Caco-2 (cell line): Measurements from ENCODE around the gene ZDHHC22. TPM values are rescaled to one million over a fixed set of nuclear protein-coding genes. Genes with fewer than 3 reads are reported as not detected.

Experiments
- BruUV-seq: library from RNA; stranded (reverse); fragments of 400-500 nt; replicated peaks from 2 replicates; lab custom pipeline; 2021; lab: Mats Ljungman, UMichigan
- CTCF ChIA-PET: fragments of 300-600 bp; sonication (Branson Sonifier 250); formaldehyde crosslinking; loops from one replicate; lab custom pipeline; 2022; ENCODE audit warnings: antibody characterized with exemption; lab: Charles Lee
- POLR2A ChIA-PET: fragments of 300-600 bp; sonication (Branson Sonifier 250); formaldehyde crosslinking; loops from one replicate; lab custom pipeline; 2022; ENCODE audit warnings: antibody characterized with exemption; lab: Charles Lee
- DNase-seq, 2 experiments: peaks; one replicate each; pipeline versions ENCODE4 v3.0.0 to v3.0.0-alpha.2; 2020 to 2022
- H3K27me3 ChIP-seq: replicated peaks from 2 replicates; pipeline ENCODE4 v1.6.0; 2011; ENCODE audit warnings: low read length; ENCODE audit not compliant: control insufficient read depth, insufficient read depth
- H3K36me3 ChIP-seq: 2 replicates; pipeline ENCODE4 v1.5.1; 2011; ENCODE audit warnings: low read length; ENCODE audit not compliant: control insufficient read depth, insufficient read depth
- H3K4me1 ChIP-seq: fragments of 250-450 bp; sonication (Bioruptor Pico); 2 replicates; pipeline ENCODE4 v1.5.1; 2020; ENCODE audit warnings: mild to moderate bottlenecking
- H3K4me3 ChIP-seq: 2 replicates; pipeline ENCODE4 v1.5.1; 2011; ENCODE audit warnings: low read depth, mild to moderate bottlenecking, control low read depth, low read length
- H3K9me3 ChIP-seq: fragments of 250-450 bp; sonication (Bioruptor Pico); 2 replicates; pipeline ENCODE4 v1.5.1; 2020; ENCODE audit warnings: mild to moderate bottlenecking, moderate library complexity
- H3K27ac Mint-ChIP-seq: one replicate; pipeline ENCODE4 v1.8.0; 2022; ENCODE audit warnings: mixed read lengths; ENCODE audit not compliant: unreplicated experiment
- H3K27me3 Mint-ChIP-seq: one replicate; pipeline ENCODE4 v1.8.0; 2022; ENCODE audit warnings: mixed read lengths; ENCODE audit not compliant: insufficient read depth, unreplicated experiment
- H3K36me3 Mint-ChIP-seq: one replicate; pipeline ENCODE4 v1.8.0; 2022; ENCODE audit warnings: mild to moderate bottlenecking, mixed read lengths; ENCODE audit not compliant: insufficient read depth, unreplicated experiment
- H3K4me1 Mint-ChIP-seq: one replicate; pipeline ENCODE4 v1.8.0; 2022; ENCODE audit warnings: low read depth, mixed read lengths; ENCODE audit not compliant: unreplicated experiment
- H3K4me3 Mint-ChIP-seq: one replicate; pipeline ENCODE4 v1.8.0; 2022; ENCODE audit warnings: mild to moderate bottlenecking, moderate library complexity, mixed read lengths; ENCODE audit not compliant: unreplicated experiment
- H3K9me3 Mint-ChIP-seq: one replicate; pipeline ENCODE4 v1.8.0; 2022; ENCODE audit warnings: mixed read lengths; ENCODE audit not compliant: unreplicated experiment
- intact Hi-C: fragments of 100-400 bp; cut with micrococcal nuclease; formaldehyde crosslinking; loops from one replicate; pipeline ENCODE4 v1.10.0; 2022; ENCODE audit not compliant: unreplicated experiment
- total RNA-seq: library from RNA; stranded (reverse); gene quantifications from 2 replicates; pipeline ENCODE4 v1.2.3, GENCODE V29; 2022
- TF ChIP-seq, protein P1 (sequence below), 2 experiments: fragments of 200-600 bp in 1 of 2; IDR thresholded peaks; 1 replicate in 1 of 2; 2 replicates in 1 of 2; pipeline versions ENCODE4 v1.5.1 to v1.8.0; 2011 to 2022; ENCODE audit warnings: antibody characterized with exemption in 1 of 2, control low read depth in 1 of 2, inconsistent platforms in 1 of 2, low read depth in 1 of 2, low read length in 1 of 2, mild to moderate bottlenecking in 1 of 2, moderate library complexity in 1 of 2; ENCODE audit not compliant: insufficient read depth in 1 of 2, severe bottlenecking in 1 of 2, unreplicated experiment in 1 of 2

ZDHHC22 gene
- total RNA-seq, 1 experiment from 2014 or later: not detected

DNA sequence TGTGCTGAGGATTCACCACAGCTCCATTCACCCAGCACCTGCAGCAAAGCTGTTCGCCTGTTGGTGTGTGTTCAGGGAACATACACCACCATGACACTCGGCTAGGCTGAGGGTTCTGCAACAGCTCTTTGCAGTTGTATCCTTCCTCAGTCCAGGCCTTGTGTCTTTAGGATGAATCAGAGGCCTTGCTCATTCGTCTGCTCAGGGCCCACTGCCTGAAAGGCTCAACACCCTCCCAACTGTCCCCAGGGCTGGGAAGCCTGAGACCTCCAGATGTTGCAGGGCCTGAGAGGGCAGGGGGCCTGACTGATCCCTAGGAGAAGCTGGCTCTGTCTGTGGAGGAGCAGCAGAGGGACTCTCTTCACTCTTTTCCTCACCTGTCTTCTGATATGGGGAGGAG, 11.2 kb downstream of the ZDHHC22 start:
- BruUV-seq: no TSS peak
- POLR2A ChIA-PET: no interaction called here
- Mint-ChIP-seq H3K27ac (no peak overlapping the region), H3K9me3 (no peaks in the 10 kb centered on the region), H3K4me3 (no peak overlapping the region), H3K36me3 (no peaks in the 10 kb centered on the region), H3K4me1 (peaks cover 6% of the 10 kb centered on the region), H3K27me3 (peaks cover 21% of the 10 kb centered on the region)
- Histone ChIP-seq H3K4me1 (no peaks in the 10 kb centered on the region), H3K4me3 (no peak overlapping the region), H3K9me3 (no peaks in the 10 kb centered on the region), H3K27me3 (no peaks in the 10 kb centered on the region), H3K36me3 (no peaks in the 10 kb centered on the region)
- TF ChIP-seq, protein P1, sequence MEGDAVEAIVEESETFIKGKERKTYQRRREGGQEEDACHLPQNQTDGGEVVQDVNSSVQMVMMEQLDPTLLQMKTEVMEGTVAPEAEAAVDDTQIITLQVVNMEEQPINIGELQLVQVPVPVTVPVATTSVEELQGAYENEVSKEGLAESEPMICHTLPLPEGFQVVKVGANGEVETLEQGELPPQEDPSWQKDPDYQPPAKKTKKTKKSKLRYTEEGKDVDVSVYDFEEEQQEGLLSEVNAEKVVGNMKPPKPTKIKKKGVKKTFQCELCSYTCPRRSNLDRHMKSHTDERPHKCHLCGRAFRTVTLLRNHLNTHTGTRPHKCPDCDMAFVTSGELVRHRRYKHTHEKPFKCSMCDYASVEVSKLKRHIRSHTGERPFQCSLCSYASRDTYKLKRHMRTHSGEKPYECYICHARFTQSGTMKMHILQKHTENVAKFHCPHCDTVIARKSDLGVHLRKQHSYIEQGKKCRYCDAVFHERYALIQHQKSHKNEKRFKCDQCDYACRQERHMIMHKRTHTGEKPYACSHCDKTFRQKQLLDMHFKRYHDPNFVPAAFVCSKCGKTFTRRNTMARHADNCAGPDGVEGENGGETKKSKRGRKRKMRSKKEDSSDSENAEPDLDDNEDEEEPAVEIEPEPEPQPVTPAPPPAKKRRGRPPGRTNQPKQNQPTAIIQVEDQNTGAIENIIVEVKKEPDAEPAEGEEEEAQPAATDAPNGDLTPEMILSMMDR (IDR thresholded peaks at IDR 0.05; ENCODE audit: insufficient read depth in 1 of 2, low read depth in 1 of 2, low read length in 1 of 2, severe bottlenecking in 1 of 2, unreplicated experiment in 1 of 2): no peak
- intact Hi-C loops: no loop called here
- no peak for DNase-seq
- CTCF ChIA-PET: no interaction called here

GRCh38 chr14:77128414-77128891, 13.1 kb downstream of the ZDHHC22 start:
- Histone ChIP-seq H3K27me3 (no peaks in the 10 kb centered on the region), H3K4me3 (no peak overlapping the region), H3K36me3 (no peaks in the 10 kb centered on the region), H3K9me3 (no peaks in the 10 kb centered on the region), H3K4me1 (0 out of 2 replicates have a peak, but pooled peaks cover 4% of the 10 kb centered on the region)
- BruUV-seq: no TSS peak
- POLR2A ChIA-PET: no interaction called here
- TF ChIP-seq, protein P1 (IDR thresholded peaks at IDR 0.05; ENCODE audit: insufficient read depth in 1 of 2, low read depth in 1 of 2, low read length in 1 of 2, severe bottlenecking in 1 of 2, unreplicated experiment in 1 of 2): no peak
- Mint-ChIP-seq H3K36me3 (no peaks in the 10 kb centered on the region), H3K9me3 (no peaks in the 10 kb centered on the region), H3K27ac (no peak overlapping the region), H3K4me3 (no peak overlapping the region), H3K27me3 (peaks cover 14% of the 10 kb centered on the region), H3K4me1 (no peaks in the 10 kb centered on the region)
- CTCF ChIA-PET: interaction anchor here (1.0 kb wide), 1 partner anchor 30 kb away, joined by 3 read pairs; the partner anchor contains the start of gene CIPC
- DNase-seq: no peak
- intact Hi-C loops: no loop called here

DNA sequence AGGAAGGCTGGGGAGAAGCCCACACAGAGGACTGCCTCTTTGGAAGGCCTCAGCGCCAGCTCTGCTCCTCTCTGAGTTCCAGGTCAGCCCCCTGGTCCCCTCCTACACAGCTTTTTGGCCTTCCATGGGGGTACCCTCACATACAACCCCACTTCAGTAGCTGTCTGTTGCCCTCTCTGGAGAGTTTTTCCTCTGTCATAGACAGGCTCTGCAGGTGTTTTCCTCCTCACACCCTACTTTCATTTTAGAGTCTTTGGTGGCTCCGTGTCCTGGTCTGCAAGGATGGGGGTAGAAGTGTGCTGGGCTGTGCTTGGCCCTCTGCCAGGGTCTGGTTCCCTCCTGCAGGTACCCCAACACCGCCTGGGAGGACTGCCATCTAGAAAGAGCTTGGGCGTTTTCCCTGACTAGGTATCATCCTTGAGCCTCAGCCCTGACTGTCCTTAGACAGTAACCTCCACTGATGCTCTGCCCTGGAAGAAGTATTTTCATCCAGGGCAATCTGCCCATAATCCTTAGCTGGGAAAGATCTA, 15.1 kb downstream of the ZDHHC22 start:
- Histone ChIP-seq H3K4me3 (no peak overlapping the region), H3K36me3 (no peaks in the 10 kb centered on the region), H3K4me1 (0 out of 2 replicates have a peak, but pooled peaks cover 5% of the 10 kb centered on the region), H3K27me3 (no peaks in the 10 kb centered on the region), H3K9me3 (no peaks in the 10 kb centered on the region)
- no peak overlapping the region for H3K27ac Mint-ChIP-seq
- TF ChIP-seq, protein P1 (IDR thresholded peaks at IDR 0.05; ENCODE audit: insufficient read depth in 1 of 2, low read depth in 1 of 2, low read length in 1 of 2, severe bottlenecking in 1 of 2, unreplicated experiment in 1 of 2): no peak
- no TSS peak for BruUV-seq
- H3K27me3 Mint-ChIP-seq: peaks cover 7% of the 10 kb centered on the region
- ChIA-PET CTCF (no interaction called here), POLR2A (no interaction called here)
- H3K4me3 Mint-ChIP-seq: no peak overlapping the region
- H3K4me1 Mint-ChIP-seq: no peaks in the 10 kb centered on the region
- DNase-seq: no peak
- H3K36me3 Mint-ChIP-seq: no peaks in the 10 kb centered on the region
- no peaks in the 10 kb centered on the region for H3K9me3 Mint-ChIP-seq
- intact Hi-C loops: no loop called here
